WTC11 (cell line): ENCODE measurements around the gene LEF1. TPM values are rescaled to one million over a fixed set of nuclear protein-coding genes. Genes with fewer than 3 reads are reported as not detected.

Experiments
- CREM ChIP-seq: sonication (generic); formaldehyde crosslinking; IDR thresholded peaks from 2 replicates; pipeline ENCODE4 v1.8.1; 2022; ENCODE audit warnings: mild to moderate bottlenecking, missing genetic modification reagents, moderate library complexity
- ESRRA ChIP-seq: sonication (generic); formaldehyde crosslinking; IDR thresholded peaks from 2 replicates; pipeline ENCODE4 v1.8.1; 2022; ENCODE audit warnings: mild to moderate bottlenecking, missing genetic modification reagents, borderline replicate concordance
- PRRX2 ChIP-seq: fragments of 250-450 bp; sonication (Bioruptor Pico); IDR thresholded peaks from 2 replicates; pipeline ENCODE4 v1.8.0; 2021; ENCODE audit warnings: mild to moderate bottlenecking
- ZNF121 ChIP-seq: sonication (generic); formaldehyde crosslinking; IDR thresholded peaks from 2 replicates; pipeline ENCODE4 v1.8.0; 2023; ENCODE audit warnings: missing genetic modification reagents
- ZNF263 ChIP-seq: sonication (generic); formaldehyde crosslinking; IDR thresholded peaks from 2 replicates; pipeline ENCODE4 v1.8.1; 2022; ENCODE audit warnings: low read depth, mild to moderate bottlenecking, moderate library complexity, missing genetic modification reagents
- ZNF396 ChIP-seq: fragments of 250-450 bp; sonication (Bioruptor Pico); IDR thresholded peaks from 2 replicates; pipeline ENCODE4 v1.8.0; 2021; ENCODE audit warnings: mild to moderate bottlenecking, moderate library complexity, borderline replicate concordance
- total RNA-seq: library from RNA; stranded (reverse); gene quantifications from 3 replicates; pipeline ENCODE4 v1.2.3, GENCODE V29; 2021
- TF ChIP-seq, protein P1 (sequence below): fragments of 250-450 bp; sonication (Bioruptor Pico); IDR thresholded peaks from 2 replicates; pipeline ENCODE4 v1.9.0; 2021; ENCODE audit warnings: mild to moderate bottlenecking, borderline replicate concordance
- TF ChIP-seq, protein P2 (sequence below): sonication (generic); formaldehyde crosslinking; IDR thresholded peaks from 2 replicates; pipeline ENCODE4 v1.8.1; 2022; ENCODE audit warnings: missing genetic modification reagents, borderline replicate concordance
- TF ChIP-seq, protein P3 (sequence below): sonication (generic); formaldehyde crosslinking; IDR thresholded peaks from 2 replicates; pipeline ENCODE4 v1.8.1; 2023; ENCODE audit warnings: mild to moderate bottlenecking, moderate library complexity, missing genetic modification reagents
- TF ChIP-seq, protein P4 (sequence below): fragments of 250-450 bp; sonication (Bioruptor Pico); IDR thresholded peaks from 2 replicates; pipeline ENCODE4 v1.9.0; 2021; ENCODE audit warnings: mild to moderate bottlenecking
- TF ChIP-seq, protein P5 (sequence below): sonication (generic); formaldehyde crosslinking; IDR thresholded peaks from 2 replicates; pipeline ENCODE4 v1.8.0; 2022; ENCODE audit warnings: mild to moderate bottlenecking, missing genetic modification reagents
- TF ChIP-seq, protein P6 (sequence below): sonication (generic); formaldehyde crosslinking; IDR thresholded peaks from 2 replicates; pipeline ENCODE4 v1.8.0; 2022; ENCODE audit warnings: missing genetic modification reagents
- TF ChIP-seq, protein P7 (sequence below): sonication (generic); formaldehyde crosslinking; IDR thresholded peaks from 2 replicates; pipeline ENCODE4 v1.8.1; 2023; ENCODE audit warnings: mild to moderate bottlenecking, missing genetic modification reagents, moderate library complexity
- TF ChIP-seq, protein P8 (sequence below): sonication (generic); formaldehyde crosslinking; IDR thresholded peaks from 2 replicates; pipeline ENCODE4 v1.8.0; 2022; ENCODE audit warnings: mild to moderate bottlenecking, missing genetic modification reagents

LEF1 gene
- total RNA-seq, 1 experiment from 2014 or later, result 1.3 TPM

DNA sequence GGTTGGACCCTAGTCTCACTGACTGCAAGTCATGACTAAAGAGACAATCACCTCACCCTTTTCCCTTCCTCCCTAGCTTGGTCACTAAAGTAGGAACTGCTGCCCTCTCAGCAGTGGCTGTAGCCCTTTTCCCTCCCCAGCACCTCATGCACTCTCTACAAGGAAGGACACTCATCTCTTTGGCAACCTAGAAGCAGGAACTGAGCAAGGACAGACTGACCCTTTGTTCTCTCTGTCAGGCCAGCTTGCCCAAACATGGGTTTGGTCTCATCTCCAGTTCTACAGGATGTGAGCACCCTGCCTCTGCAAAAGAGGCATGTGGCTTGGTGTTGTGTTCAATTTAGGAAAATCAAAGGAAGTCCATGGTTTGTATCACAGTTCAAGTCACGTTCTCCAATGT, 15.8 kb downstream of the LEF1 start (continued):
- TF ChIP-seq, protein P1, sequence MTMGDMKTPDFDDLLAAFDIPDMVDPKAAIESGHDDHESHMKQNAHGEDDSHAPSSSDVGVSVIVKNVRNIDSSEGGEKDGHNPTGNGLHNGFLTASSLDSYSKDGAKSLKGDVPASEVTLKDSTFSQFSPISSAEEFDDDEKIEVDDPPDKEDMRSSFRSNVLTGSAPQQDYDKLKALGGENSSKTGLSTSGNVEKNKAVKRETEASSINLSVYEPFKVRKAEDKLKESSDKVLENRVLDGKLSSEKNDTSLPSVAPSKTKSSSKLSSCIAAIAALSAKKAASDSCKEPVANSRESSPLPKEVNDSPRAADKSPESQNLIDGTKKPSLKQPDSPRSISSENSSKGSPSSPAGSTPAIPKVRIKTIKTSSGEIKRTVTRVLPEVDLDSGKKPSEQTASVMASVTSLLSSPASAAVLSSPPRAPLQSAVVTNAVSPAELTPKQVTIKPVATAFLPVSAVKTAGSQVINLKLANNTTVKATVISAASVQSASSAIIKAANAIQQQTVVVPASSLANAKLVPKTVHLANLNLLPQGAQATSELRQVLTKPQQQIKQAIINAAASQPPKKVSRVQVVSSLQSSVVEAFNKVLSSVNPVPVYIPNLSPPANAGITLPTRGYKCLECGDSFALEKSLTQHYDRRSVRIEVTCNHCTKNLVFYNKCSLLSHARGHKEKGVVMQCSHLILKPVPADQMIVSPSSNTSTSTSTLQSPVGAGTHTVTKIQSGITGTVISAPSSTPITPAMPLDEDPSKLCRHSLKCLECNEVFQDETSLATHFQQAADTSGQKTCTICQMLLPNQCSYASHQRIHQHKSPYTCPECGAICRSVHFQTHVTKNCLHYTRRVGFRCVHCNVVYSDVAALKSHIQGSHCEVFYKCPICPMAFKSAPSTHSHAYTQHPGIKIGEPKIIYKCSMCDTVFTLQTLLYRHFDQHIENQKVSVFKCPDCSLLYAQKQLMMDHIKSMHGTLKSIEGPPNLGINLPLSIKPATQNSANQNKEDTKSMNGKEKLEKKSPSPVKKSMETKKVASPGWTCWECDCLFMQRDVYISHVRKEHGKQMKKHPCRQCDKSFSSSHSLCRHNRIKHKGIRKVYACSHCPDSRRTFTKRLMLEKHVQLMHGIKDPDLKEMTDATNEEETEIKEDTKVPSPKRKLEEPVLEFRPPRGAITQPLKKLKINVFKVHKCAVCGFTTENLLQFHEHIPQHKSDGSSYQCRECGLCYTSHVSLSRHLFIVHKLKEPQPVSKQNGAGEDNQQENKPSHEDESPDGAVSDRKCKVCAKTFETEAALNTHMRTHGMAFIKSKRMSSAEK (CRISPR knock-in tag), result no peak
- TF ChIP-seq ESRRA (CRISPR knock-in tag) (no peak), ZNF396 (CRISPR knock-in tag) (no peak), ZNF263 (CRISPR knock-in tag) (no peak), CREM (CRISPR knock-in tag) (no peak), PRRX2 (CRISPR knock-in tag) (no peak), ZNF121 (CRISPR knock-in tag) (no peak)
- TF ChIP-seq, protein P2, sequence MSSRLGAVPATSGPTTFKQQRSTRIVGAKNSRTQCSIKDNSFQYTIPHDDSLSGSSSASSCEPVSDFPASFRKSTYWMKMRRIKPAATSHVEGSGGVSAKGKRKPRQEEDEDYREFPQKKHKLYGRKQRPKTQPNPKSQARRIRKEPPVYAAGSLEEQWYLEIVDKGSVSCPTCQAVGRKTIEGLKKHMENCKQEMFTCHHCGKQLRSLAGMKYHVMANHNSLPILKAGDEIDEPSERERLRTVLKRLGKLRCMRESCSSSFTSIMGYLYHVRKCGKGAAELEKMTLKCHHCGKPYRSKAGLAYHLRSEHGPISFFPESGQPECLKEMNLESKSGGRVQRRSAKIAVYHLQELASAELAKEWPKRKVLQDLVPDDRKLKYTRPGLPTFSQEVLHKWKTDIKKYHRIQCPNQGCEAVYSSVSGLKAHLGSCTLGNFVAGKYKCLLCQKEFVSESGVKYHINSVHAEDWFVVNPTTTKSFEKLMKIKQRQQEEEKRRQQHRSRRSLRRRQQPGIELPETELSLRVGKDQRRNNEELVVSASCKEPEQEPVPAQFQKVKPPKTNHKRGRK (CRISPR knock-in tag), result no peak
- TF ChIP-seq, protein P3, sequence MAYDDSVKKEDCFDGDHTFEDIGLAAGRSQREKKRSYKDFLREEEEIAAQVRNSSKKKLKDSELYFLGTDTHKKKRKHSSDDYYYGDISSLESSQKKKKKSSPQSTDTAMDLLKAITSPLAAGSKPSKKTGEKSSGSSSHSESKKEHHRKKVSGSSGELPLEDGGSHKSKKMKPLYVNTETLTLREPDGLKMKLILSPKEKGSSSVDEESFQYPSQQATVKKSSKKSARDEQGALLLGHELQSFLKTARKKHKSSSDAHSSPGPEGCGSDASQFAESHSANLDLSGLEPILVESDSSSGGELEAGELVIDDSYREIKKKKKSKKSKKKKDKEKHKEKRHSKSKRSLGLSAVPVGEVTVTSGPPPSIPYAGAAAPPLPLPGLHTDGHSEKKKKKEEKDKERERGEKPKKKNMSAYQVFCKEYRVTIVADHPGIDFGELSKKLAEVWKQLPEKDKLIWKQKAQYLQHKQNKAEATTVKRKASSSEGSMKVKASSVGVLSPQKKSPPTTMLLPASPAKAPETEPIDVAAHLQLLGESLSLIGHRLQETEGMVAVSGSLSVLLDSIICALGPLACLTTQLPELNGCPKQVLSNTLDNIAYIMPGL, result no peak
- TF ChIP-seq, protein P4, sequence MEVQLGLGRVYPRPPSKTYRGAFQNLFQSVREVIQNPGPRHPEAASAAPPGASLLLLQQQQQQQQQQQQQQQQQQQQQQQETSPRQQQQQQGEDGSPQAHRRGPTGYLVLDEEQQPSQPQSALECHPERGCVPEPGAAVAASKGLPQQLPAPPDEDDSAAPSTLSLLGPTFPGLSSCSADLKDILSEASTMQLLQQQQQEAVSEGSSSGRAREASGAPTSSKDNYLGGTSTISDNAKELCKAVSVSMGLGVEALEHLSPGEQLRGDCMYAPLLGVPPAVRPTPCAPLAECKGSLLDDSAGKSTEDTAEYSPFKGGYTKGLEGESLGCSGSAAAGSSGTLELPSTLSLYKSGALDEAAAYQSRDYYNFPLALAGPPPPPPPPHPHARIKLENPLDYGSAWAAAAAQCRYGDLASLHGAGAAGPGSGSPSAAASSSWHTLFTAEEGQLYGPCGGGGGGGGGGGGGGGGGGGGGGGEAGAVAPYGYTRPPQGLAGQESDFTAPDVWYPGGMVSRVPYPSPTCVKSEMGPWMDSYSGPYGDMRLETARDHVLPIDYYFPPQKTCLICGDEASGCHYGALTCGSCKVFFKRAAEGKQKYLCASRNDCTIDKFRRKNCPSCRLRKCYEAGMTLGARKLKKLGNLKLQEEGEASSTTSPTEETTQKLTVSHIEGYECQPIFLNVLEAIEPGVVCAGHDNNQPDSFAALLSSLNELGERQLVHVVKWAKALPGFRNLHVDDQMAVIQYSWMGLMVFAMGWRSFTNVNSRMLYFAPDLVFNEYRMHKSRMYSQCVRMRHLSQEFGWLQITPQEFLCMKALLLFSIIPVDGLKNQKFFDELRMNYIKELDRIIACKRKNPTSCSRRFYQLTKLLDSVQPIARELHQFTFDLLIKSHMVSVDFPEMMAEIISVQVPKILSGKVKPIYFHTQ (CRISPR knock-in tag), result no peak
- TF ChIP-seq, protein P5, sequence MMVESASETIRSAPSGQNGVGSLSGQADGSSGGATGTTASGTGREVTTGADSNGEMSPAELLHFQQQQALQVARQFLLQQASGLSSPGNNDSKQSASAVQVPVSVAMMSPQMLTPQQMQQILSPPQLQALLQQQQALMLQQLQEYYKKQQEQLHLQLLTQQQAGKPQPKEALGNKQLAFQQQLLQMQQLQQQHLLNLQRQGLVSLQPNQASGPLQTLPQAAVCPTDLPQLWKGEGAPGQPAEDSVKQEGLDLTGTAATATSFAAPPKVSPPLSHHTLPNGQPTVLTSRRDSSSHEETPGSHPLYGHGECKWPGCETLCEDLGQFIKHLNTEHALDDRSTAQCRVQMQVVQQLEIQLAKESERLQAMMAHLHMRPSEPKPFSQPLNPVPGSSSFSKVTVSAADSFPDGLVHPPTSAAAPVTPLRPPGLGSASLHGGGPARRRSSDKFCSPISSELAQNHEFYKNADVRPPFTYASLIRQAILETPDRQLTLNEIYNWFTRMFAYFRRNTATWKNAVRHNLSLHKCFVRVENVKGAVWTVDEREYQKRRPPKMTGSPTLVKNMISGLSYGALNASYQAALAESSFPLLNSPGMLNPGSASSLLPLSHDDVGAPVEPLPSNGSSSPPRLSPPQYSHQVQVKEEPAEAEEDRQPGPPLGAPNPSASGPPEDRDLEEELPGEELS (CRISPR knock-in tag), result no peak
- TF ChIP-seq, protein P6, sequence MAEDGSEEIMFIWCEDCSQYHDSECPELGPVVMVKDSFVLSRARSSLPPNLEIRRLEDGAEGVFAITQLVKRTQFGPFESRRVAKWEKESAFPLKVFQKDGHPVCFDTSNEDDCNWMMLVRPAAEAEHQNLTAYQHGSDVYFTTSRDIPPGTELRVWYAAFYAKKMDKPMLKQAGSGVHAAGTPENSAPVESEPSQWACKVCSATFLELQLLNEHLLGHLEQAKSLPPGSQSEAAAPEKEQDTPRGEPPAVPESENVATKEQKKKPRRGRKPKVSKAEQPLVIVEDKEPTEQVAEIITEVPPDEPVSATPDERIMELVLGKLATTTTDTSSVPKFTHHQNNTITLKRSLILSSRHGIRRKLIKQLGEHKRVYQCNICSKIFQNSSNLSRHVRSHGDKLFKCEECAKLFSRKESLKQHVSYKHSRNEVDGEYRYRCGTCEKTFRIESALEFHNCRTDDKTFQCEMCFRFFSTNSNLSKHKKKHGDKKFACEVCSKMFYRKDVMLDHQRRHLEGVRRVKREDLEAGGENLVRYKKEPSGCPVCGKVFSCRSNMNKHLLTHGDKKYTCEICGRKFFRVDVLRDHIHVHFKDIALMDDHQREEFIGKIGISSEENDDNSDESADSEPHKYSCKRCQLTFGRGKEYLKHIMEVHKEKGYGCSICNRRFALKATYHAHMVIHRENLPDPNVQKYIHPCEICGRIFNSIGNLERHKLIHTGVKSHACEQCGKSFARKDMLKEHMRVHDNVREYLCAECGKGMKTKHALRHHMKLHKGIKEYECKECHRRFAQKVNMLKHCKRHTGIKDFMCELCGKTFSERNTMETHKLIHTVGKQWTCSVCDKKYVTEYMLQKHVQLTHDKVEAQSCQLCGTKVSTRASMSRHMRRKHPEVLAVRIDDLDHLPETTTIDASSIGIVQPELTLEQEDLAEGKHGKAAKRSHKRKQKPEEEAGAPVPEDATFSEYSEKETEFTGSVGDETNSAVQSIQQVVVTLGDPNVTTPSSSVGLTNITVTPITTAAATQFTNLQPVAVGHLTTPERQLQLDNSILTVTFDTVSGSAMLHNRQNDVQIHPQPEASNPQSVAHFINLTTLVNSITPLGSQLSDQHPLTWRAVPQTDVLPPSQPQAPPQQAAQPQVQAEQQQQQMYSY (CRISPR knock-in tag), result no peak
- TF ChIP-seq, protein P7, sequence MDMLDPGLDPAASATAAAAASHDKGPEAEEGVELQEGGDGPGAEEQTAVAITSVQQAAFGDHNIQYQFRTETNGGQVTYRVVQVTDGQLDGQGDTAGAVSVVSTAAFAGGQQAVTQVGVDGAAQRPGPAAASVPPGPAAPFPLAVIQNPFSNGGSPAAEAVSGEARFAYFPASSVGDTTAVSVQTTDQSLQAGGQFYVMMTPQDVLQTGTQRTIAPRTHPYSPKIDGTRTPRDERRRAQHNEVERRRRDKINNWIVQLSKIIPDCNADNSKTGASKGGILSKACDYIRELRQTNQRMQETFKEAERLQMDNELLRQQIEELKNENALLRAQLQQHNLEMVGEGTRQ (CRISPR knock-in tag), result no peak
- TF ChIP-seq, protein P8, sequence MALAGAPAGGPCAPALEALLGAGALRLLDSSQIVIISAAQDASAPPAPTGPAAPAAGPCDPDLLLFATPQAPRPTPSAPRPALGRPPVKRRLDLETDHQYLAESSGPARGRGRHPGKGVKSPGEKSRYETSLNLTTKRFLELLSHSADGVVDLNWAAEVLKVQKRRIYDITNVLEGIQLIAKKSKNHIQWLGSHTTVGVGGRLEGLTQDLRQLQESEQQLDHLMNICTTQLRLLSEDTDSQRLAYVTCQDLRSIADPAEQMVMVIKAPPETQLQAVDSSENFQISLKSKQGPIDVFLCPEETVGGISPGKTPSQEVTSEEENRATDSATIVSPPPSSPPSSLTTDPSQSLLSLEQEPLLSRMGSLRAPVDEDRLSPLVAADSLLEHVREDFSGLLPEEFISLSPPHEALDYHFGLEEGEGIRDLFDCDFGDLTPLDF (CRISPR knock-in tag), result no peak
